Caco-2 (cell line): ENCODE data around the gene LPCAT3. TPM values are rescaled to one million over a fixed set of nuclear protein-coding genes. Genes with fewer than 3 reads are reported as not detected.
A peak's percentile ranks its signal among the peaks of the same experiment; 100 is the strongest.

ENCODE experiments used
- BruUV-seq: library from RNA; stranded (reverse); fragments of 400-500 nt; replicated peaks from 2 replicates; lab custom pipeline; 2021; lab: Mats Ljungman, UMichigan
- CTCF ChIA-PET: fragments of 300-600 bp; sonication (Branson Sonifier 250); formaldehyde crosslinking; loops from one replicate; lab custom pipeline; 2022; ENCODE audit warnings: antibody characterized with exemption; lab: Charles Lee
- POLR2A ChIA-PET: fragments of 300-600 bp; sonication (Branson Sonifier 250); formaldehyde crosslinking; loops from one replicate; lab custom pipeline; 2022; ENCODE audit warnings: antibody characterized with exemption; lab: Charles Lee
- DNase-seq, 2 experiments: peaks; one replicate each; pipeline versions ENCODE4 v3.0.0 to v3.0.0-alpha.2; 2020 to 2022
- H3K27me3 ChIP-seq: replicated peaks from 2 replicates; pipeline ENCODE4 v1.6.0; 2011; ENCODE audit warnings: low read length; ENCODE audit not compliant: control insufficient read depth, insufficient read depth
- H3K36me3 ChIP-seq: 2 replicates; pipeline ENCODE4 v1.5.1; 2011; ENCODE audit warnings: low read length; ENCODE audit not compliant: control insufficient read depth, insufficient read depth
- H3K4me1 ChIP-seq: fragments of 250-450 bp; sonication (Bioruptor Pico); 2 replicates; pipeline ENCODE4 v1.5.1; 2020; ENCODE audit warnings: mild to moderate bottlenecking
- H3K4me3 ChIP-seq: 2 replicates; pipeline ENCODE4 v1.5.1; 2011; ENCODE audit warnings: low read depth, mild to moderate bottlenecking, control low read depth, low read length
- H3K9me3 ChIP-seq: fragments of 250-450 bp; sonication (Bioruptor Pico); 2 replicates; pipeline ENCODE4 v1.5.1; 2020; ENCODE audit warnings: mild to moderate bottlenecking, moderate library complexity
- H3K27ac Mint-ChIP-seq: one replicate; pipeline ENCODE4 v1.8.0; 2022; ENCODE audit warnings: mixed read lengths; ENCODE audit not compliant: unreplicated experiment
- H3K27me3 Mint-ChIP-seq: one replicate; pipeline ENCODE4 v1.8.0; 2022; ENCODE audit warnings: mixed read lengths; ENCODE audit not compliant: insufficient read depth, unreplicated experiment
- H3K36me3 Mint-ChIP-seq: one replicate; pipeline ENCODE4 v1.8.0; 2022; ENCODE audit warnings: mild to moderate bottlenecking, mixed read lengths; ENCODE audit not compliant: insufficient read depth, unreplicated experiment
- H3K4me1 Mint-ChIP-seq: one replicate; pipeline ENCODE4 v1.8.0; 2022; ENCODE audit warnings: low read depth, mixed read lengths; ENCODE audit not compliant: unreplicated experiment
- H3K4me3 Mint-ChIP-seq: one replicate; pipeline ENCODE4 v1.8.0; 2022; ENCODE audit warnings: mild to moderate bottlenecking, moderate library complexity, mixed read lengths; ENCODE audit not compliant: unreplicated experiment
- H3K9me3 Mint-ChIP-seq: one replicate; pipeline ENCODE4 v1.8.0; 2022; ENCODE audit warnings: mixed read lengths; ENCODE audit not compliant: unreplicated experiment
- CTCF ChIP-seq, 2 experiments: fragments of 200-600 bp in 1 of 2; IDR thresholded peaks; 1 replicate in 1 of 2; 2 replicates in 1 of 2; pipeline versions ENCODE4 v1.5.1 to v1.8.0; 2011 to 2022; ENCODE audit warnings: antibody characterized with exemption in 1 of 2, control low read depth in 1 of 2, inconsistent platforms in 1 of 2, low read depth in 1 of 2, low read length in 1 of 2, mild to moderate bottlenecking in 1 of 2, moderate library complexity in 1 of 2; ENCODE audit not compliant: insufficient read depth in 1 of 2, severe bottlenecking in 1 of 2, unreplicated experiment in 1 of 2
- intact Hi-C: fragments of 100-400 bp; cut with micrococcal nuclease; formaldehyde crosslinking; loops from one replicate; pipeline ENCODE4 v1.10.0; 2022; ENCODE audit not compliant: unreplicated experiment
- total RNA-seq: library from RNA; stranded (reverse); gene quantifications from 2 replicates; pipeline ENCODE4 v1.2.3, GENCODE V29; 2022

The LPCAT3 gene
- total RNA-seq, 1 experiment from 2014 or later = 142 TPM

GRCh38 chr12:6977653-6978052, 40.6 kb downstream of the LPCAT3 start:
- no peak overlapping the region for H3K4me3 ChIP-seq
- H3K27me3 ChIP-seq = no peaks in the 10 kb centered on the region
- peaks cover 98% of the 10 kb centered on the region for H3K36me3 Mint-ChIP-seq
- POLR2A ChIA-PET = interaction anchor here (0.6 to 1.5 kb wide), 4 partner anchors 15 to 126 kb away, joined by 4 to 6 read pairs (median 4); partner anchors contain the start of gene LPCAT3
- intact Hi-C loops = loop anchor here (1.0 kb wide), 1 partner anchor 66 kb away; no protein-coding TSS in a partner anchor
- H3K4me3 Mint-ChIP-seq = no peak overlapping the region
- peak overlapping the region; percentile 98 for H3K27ac Mint-ChIP-seq
- TF ChIP-seq CTCF (IDR thresholded peaks at IDR 0.05; ENCODE audit: insufficient read depth in 1 of 2, low read depth in 1 of 2, low read length in 1 of 2, severe bottlenecking in 1 of 2, unreplicated experiment in 1 of 2) = no peak
- no peak for DNase-seq
- CTCF ChIA-PET = interaction anchor here (2.9 kb wide), 1 partner anchor 41 kb away, joined by 11 read pairs; the partner anchor contains the start of gene LPCAT3
- peaks cover 16% of the 10 kb centered on the region for H3K36me3 ChIP-seq
- peaks cover 72% of the 10 kb centered on the region for H3K4me1 Mint-ChIP-seq
- BruUV-seq = no TSS peak
- no peaks in the 10 kb centered on the region for H3K9me3 Mint-ChIP-seq
- no peaks in the 10 kb centered on the region for H3K27me3 Mint-ChIP-seq
- H3K9me3 ChIP-seq = no peaks in the 10 kb centered on the region
- peaks cover 52% of the 10 kb centered on the region for H3K4me1 ChIP-seq

- H3K27me3 Mint-ChIP-seq = no peaks in the 10 kb centered on the region
- ChIA-PET POLR2A (interaction anchor here (0.6 to 2.2 kb wide), 5 partner anchors 11 to 43 kb away, joined by 3 to 8 read pairs (median 4); partner anchors contain the start of genes C12orf57, LPCAT3 and RNU7-1), CTCF (interaction anchor here (1.0 kb wide), 1 partner anchor 30 kb away, joined by 3 read pairs; no protein-coding TSS in a partner anchor)
- intact Hi-C loops = no loop called here
- no peaks in the 10 kb centered on the region for H3K9me3 ChIP-seq
- H3K36me3 ChIP-seq = peaks cover 14% of the 10 kb centered on the region
- H3K4me1 Mint-ChIP-seq = peaks cover 62% of the 10 kb centered on the region
- H3K27me3 ChIP-seq = no peaks in the 10 kb centered on the region
- H3K4me1 ChIP-seq = peaks cover 43% of the 10 kb centered on the region
- no peak for TF ChIP-seq CTCF (IDR thresholded peaks at IDR 0.05; ENCODE audit: insufficient read depth in 1 of 2, low read depth in 1 of 2, low read length in 1 of 2, severe bottlenecking in 1 of 2, unreplicated experiment in 1 of 2)
- DNase-seq = no peak
- no TSS peak for BruUV-seq
- H3K9me3 Mint-ChIP-seq = no peaks in the 10 kb centered on the region
- no peak overlapping the region for H3K4me3 ChIP-seq
- H3K36me3 Mint-ChIP-seq = peaks cover 96% of the 10 kb centered on the region
- H3K27ac Mint-ChIP-seq = no peak overlapping the region
- H3K4me3 Mint-ChIP-seq = no peak overlapping the region
These were observed 42.8 kb downstream of the LPCAT3 start for GRCh38 chr12:6975297-6976032.

- intact Hi-C loops = no loop called here
- Histone ChIP-seq H3K4me3 (no peak overlapping the region), H3K4me1 (peaks cover 30% of the 10 kb centered on the region), H3K27me3 (no peaks in the 10 kb centered on the region), H3K36me3 (peaks cover 14% of the 10 kb centered on the region), H3K9me3 (no peaks in the 10 kb centered on the region)
- Mint-ChIP-seq H3K4me3 (no peak overlapping the region), H3K4me1 (peaks cover 58% of the 10 kb centered on the region), H3K27me3 (no peaks in the 10 kb centered on the region), H3K9me3 (no peaks in the 10 kb centered on the region), H3K27ac (no peak overlapping the region), H3K36me3 (peaks cover 96% of the 10 kb centered on the region)
- DNase-seq = no peak
- TF ChIP-seq CTCF (IDR thresholded peaks at IDR 0.05; ENCODE audit: insufficient read depth in 1 of 2, low read depth in 1 of 2, low read length in 1 of 2, severe bottlenecking in 1 of 2, unreplicated experiment in 1 of 2) = no peak
- BruUV-seq = no TSS peak
- ChIA-PET CTCF (interaction anchor here (0.7 to 1.0 kb wide), 2 partner anchors 44 to 215 kb away, joined by 3 read pairs; partner anchors contain the start of genes LPCAT3 and PEX5), POLR2A (interaction anchor here (1.8 kb wide), 1 partner anchor 28 kb away, joined by 4 read pairs; no protein-coding TSS in a partner anchor)
These were observed 44.1 kb downstream of the LPCAT3 start for GRCh38 chr12:6974180-6974579.
